ENCODE data around the gene SLC9A3. TPM values are rescaled to one million over a fixed set of nuclear protein-coding genes. Genes with fewer than 3 reads are reported as not detected.
"Not testable (repeated sequence)": the region's sequence is repeated elsewhere in the genome, so short reads cannot be mapped to it uniquely, and the experiment has no call there.

SLC9A3 gene
- polyA plus RNA-seq, 4 donors = 2.6 to 49.7 (median 43.6) TPM

- DNase-seq (ENCODE audit: low read depth in 4 of 4, low spot score in 3 of 4) = no peak
Observed at GRCh38 chr5:478982-479535, 45.2 kb downstream of the SLC9A3 start.

GRCh38 chr5:478369-478981 is 45.8 kb downstream of the SLC9A3 start:
- no peak for DNase-seq (ENCODE audit: low read depth in 4 of 4, low spot score in 3 of 4)

GRCh38 chr5:477871-478270 is 46.4 kb downstream of the SLC9A3 start:
- DNase-seq (ENCODE audit: low read depth in 4 of 4, low spot score in 3 of 4) = no peak

GRCh38 chr5:477247-477646 is 47.0 kb downstream of the SLC9A3 start:
- DNase-seq (ENCODE audit: low read depth in 4 of 4, low spot score in 3 of 4) = no peak

- DNase-seq (ENCODE audit: low read depth in 4 of 4, low spot score in 3 of 4) = no peak
Observed at GRCh38 chr5:476814-477175, 47.5 kb downstream of the SLC9A3 start.

GRCh38 chr5:476102-476813 is 48.0 kb downstream of the SLC9A3 start:
- no peak for DNase-seq (ENCODE audit: low read depth in 4 of 4, low spot score in 3 of 4)

- no peak for DNase-seq (ENCODE audit: low read depth in 4 of 4, low spot score in 3 of 4)
Observed at GRCh38 chr5:475704-476101, 48.5 kb downstream of the SLC9A3 start.

GRCh38 chr5:474840-475661 is 49.2 kb downstream of the SLC9A3 start:
- DNase-seq (ENCODE audit: low read depth in 4 of 4, low spot score in 3 of 4) = no peak

- not testable (repeated sequence) for DNase-seq (ENCODE audit: low read depth in 4 of 4, low spot score in 3 of 4)
Observed at GRCh38 chr5:474232-474839, 49.9 kb downstream of the SLC9A3 start.

- DNase-seq (ENCODE audit: low read depth in 4 of 4, low spot score in 3 of 4) = no peak
Observed at GRCh38 chr5:473551-474192, 50.6 kb downstream of the SLC9A3 start.

- peak in 3 of 4 donors; percentile 59 to 72 (median 65) for DNase-seq (ENCODE audit: low read depth in 4 of 4, low spot score in 3 of 4)
Observed at GRCh38 chr5:472656-473550, 51.3 kb downstream of the SLC9A3 start.

- no peak for DNase-seq (ENCODE audit: low read depth in 4 of 4, low spot score in 3 of 4)
Observed at GRCh38 chr5:472076-472655, 52.1 kb downstream of the SLC9A3 start.

- no peak for DNase-seq (ENCODE audit: low read depth in 4 of 4, low spot score in 3 of 4)
Observed at GRCh38 chr5:471750-472058, 52.5 kb downstream of the SLC9A3 start.

- no peak for DNase-seq (ENCODE audit: low read depth in 4 of 4, low spot score in 3 of 4)
Observed at GRCh38 chr5:470961-471749, 53.1 kb downstream of the SLC9A3 start.

- no peak for DNase-seq (ENCODE audit: low read depth in 4 of 4, low spot score in 3 of 4)
Observed at GRCh38 chr5:469752-470483, 54.3 kb downstream of the SLC9A3 start.

- DNase-seq (ENCODE audit: low read depth in 4 of 4, low spot score in 3 of 4) = no peak
Observed at GRCh38 chr5:468401-468800, 55.8 kb downstream of the SLC9A3 start.

- no peak for DNase-seq (ENCODE audit: low read depth in 4 of 4, low spot score in 3 of 4)
Observed at GRCh38 chr5:466661-467310, 57.5 kb downstream of the SLC9A3 start.

Data from left renal pelvis (tissue), 4 donors.